HG03558 (cell line): ENCODE results near the gene NKX6-2.
"Not testable (repeated sequence)": the region's sequence is repeated elsewhere in the genome, so short reads cannot be mapped to it uniquely, and the experiment has no call there.

Source experiments
- ATAC-seq: cut with Tn5 transposase; IDR thresholded peaks from one replicate; pipeline ENCODE4 v1.9.1; 2021; ENCODE audit warnings: moderate number of reproducible peaks; ENCODE audit not compliant: unreplicated experiment; ENCODE audit errors: extremely low read depth

NKX6-2 gene

GRCh38 chr10:132802048-132802447, 16.1 kb upstream of the NKX6-2 start:
- no peak for ATAC-seq

- no peak for ATAC-seq
Observed at GRCh38 chr10:132799865-132800264, 13.9 kb upstream of the NKX6-2 start.

GRCh38 chr10:132798876-132799275, 12.9 kb upstream of the NKX6-2 start:
- no peak for ATAC-seq

GRCh38 chr10:132798403-132798802, 12.5 kb upstream of the NKX6-2 start:
- no peak for ATAC-seq

GRCh38 chr10:132797986-132798385, 12.0 kb upstream of the NKX6-2 start:
- not testable (repeated sequence) for ATAC-seq

- ATAC-seq: no peak
Observed at GRCh38 chr10:132796846-132797245, 10.9 kb upstream of the NKX6-2 start.

- ATAC-seq: no peak
Observed at GRCh38 chr10:132793871-132794849, 8.2 kb upstream of the NKX6-2 start.

GRCh38 chr10:132793213-132793612, 7.3 kb upstream of the NKX6-2 start:
- no peak for ATAC-seq

- no peak for ATAC-seq
Observed at GRCh38 chr10:132792796-132793195, 6.8 kb upstream of the NKX6-2 start.

- not testable (repeated sequence) for ATAC-seq
Observed at GRCh38 chr10:132792099-132792498, 6.2 kb upstream of the NKX6-2 start.

GRCh38 chr10:132790934-132791829, 5.2 kb upstream of the NKX6-2 start:
- ATAC-seq: no peak

GRCh38 chr10:132790470-132790869, 4.5 kb upstream of the NKX6-2 start:
- no peak for ATAC-seq

GRCh38 chr10:132789659-132790148, 3.8 kb upstream of the NKX6-2 start:
- ATAC-seq: no peak

- no peak for ATAC-seq
Observed at GRCh38 chr10:132788831-132789219, 2.9 kb upstream of the NKX6-2 start.

GRCh38 chr10:132788180-132788830, 2.4 kb upstream of the NKX6-2 start:
- ATAC-seq: no peak

- no peak for ATAC-seq
Observed at GRCh38 chr10:132787495-132788179, 1.7 kb upstream of the NKX6-2 start.

- ATAC-seq: no peak
Observed at GRCh38 chr10:132786884-132787494, 1.0 kb upstream of the NKX6-2 start.

- no peak for ATAC-seq
Observed at GRCh38 chr10:132786476-132786883, 533 bp upstream of the NKX6-2 start.
